ENCODE results near the gene CSTPP1.

DNA sequence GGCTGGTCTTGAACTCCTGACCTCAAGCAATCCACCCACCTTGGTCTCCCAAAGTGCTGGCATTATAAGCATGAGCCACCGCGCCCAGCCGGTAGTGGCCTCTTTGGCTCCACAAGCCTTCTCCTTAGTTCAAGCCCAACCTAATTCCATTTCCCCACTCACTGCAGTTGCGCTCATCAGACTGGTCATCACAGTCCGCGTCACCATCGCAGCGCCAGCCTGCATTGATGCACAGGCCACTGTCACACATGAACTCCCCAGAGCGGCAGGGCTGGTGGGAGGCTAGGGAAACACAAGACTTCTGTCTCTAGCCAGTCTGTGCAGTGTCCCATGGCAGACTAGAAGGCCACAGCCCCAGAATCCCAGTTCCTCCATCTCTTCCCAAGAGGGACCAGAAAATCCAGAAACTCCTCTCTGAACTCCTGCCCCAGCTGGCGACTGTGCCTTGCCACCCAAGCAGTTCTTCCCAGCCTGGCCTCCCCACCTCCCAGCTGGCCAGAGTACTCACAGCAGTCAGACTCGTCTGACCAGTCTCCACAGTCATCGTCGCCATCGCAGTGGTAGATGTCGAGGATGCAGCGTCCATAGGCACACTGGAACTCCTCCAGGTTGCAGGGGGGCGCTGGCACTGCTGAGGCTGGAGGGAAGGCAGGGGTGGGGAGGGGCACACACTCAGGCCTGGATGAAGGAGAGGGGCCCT is 38.0 kb upstream of the CSTPP1 start:
- TF ChIP-seq, protein P1, sequence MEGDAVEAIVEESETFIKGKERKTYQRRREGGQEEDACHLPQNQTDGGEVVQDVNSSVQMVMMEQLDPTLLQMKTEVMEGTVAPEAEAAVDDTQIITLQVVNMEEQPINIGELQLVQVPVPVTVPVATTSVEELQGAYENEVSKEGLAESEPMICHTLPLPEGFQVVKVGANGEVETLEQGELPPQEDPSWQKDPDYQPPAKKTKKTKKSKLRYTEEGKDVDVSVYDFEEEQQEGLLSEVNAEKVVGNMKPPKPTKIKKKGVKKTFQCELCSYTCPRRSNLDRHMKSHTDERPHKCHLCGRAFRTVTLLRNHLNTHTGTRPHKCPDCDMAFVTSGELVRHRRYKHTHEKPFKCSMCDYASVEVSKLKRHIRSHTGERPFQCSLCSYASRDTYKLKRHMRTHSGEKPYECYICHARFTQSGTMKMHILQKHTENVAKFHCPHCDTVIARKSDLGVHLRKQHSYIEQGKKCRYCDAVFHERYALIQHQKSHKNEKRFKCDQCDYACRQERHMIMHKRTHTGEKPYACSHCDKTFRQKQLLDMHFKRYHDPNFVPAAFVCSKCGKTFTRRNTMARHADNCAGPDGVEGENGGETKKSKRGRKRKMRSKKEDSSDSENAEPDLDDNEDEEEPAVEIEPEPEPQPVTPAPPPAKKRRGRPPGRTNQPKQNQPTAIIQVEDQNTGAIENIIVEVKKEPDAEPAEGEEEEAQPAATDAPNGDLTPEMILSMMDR (IDR thresholded peaks at IDR 0.05; ENCODE audit: insufficient read depth, low read depth, low read length) = no peak
- no peak for TF ChIP-seq EZH2 (IDR thresholded peaks at IDR 0.05; ENCODE audit: insufficient read depth, low read length)
